GM12801 (cell line): ENCODE data around the gene DIDO1.

Experiments
- CTCF ChIP-seq: IDR thresholded peaks from one replicate; pipeline ENCODE4 v1.5.1; 2011; ENCODE audit warnings: control low read depth; ENCODE audit not compliant: insufficient read length; ENCODE audit errors: extremely low read depth

DIDO1 gene

GRCh38 chr20:62942456-62942855 lies 16.2 kb upstream of the DIDO1 start:
- no peak for TF ChIP-seq CTCF

GRCh38 chr20:62941792-62942191 lies 15.5 kb upstream of the DIDO1 start:
- TF ChIP-seq CTCF, result no peak

GRCh38 chr20:62940875-62941274 lies 14.6 kb upstream of the DIDO1 start:
- no peak for TF ChIP-seq CTCF

- TF ChIP-seq CTCF, result no peak
Measured at GRCh38 chr20:62938105-62938888, 12.0 kb upstream of the DIDO1 start, which contains the start of gene GID8. GID8 (plus strand) TSS chr20:62938147; CDS start chr20:62941503, 3,356 bp downstream.

GRCh38 chr20:62937268-62938104 lies 11.2 kb upstream of the DIDO1 start:
- TF ChIP-seq CTCF, result no peak

GRCh38 chr20:62935968-62936585 lies 9.8 kb upstream of the DIDO1 start:
- no peak for TF ChIP-seq CTCF
